Trophoblast cell (in vitro differentiated cells and primary cell): ENCODE results near the gene PLEKHA7.
A peak's percentile ranks its signal among the peaks of the same experiment; 100 is the strongest.
"Not testable (repeated sequence)": the region's sequence is repeated elsewhere in the genome, so short reads cannot be mapped to it uniquely, and the experiment has no call there.

Experiments
- DNase-seq, 2 donors: peaks; one replicate each; pipeline ENCODE4 v3.0.0-alpha.2; 2016
- H2AFZ ChIP-seq: 2 replicates; pipeline ENCODE4 v1.6.1; 2013; ENCODE audit warnings: low read length, moderate library complexity, mild to moderate bottlenecking; ENCODE audit not compliant: insufficient read depth, poor library complexity
- H2AK5ac ChIP-seq: 2 replicates; pipeline ENCODE4 v1.6.1; 2013; ENCODE audit warnings: mild to moderate bottlenecking, low read length
- H2BK120ac ChIP-seq: 2 replicates; pipeline ENCODE4 v1.6.1; 2013; ENCODE audit warnings: low read length, mild to moderate bottlenecking, moderate library complexity; ENCODE audit not compliant: insufficient read depth, poor library complexity
- H2BK12ac ChIP-seq: 2 replicates; pipeline ENCODE4 v1.6.1; 2013; ENCODE audit warnings: mild to moderate bottlenecking, low read length, moderate library complexity
- H2BK5ac ChIP-seq: 2 replicates; pipeline ENCODE4 v1.6.1; 2013; ENCODE audit warnings: low read length, low read depth, moderate library complexity, mild to moderate bottlenecking; ENCODE audit not compliant: poor library complexity
- H3K14ac ChIP-seq: 2 replicates; pipeline ENCODE4 v1.6.1; 2013; ENCODE audit warnings: mild to moderate bottlenecking, low read length
- H3K18ac ChIP-seq: 2 replicates; pipeline ENCODE4 v1.6.1; 2013; ENCODE audit warnings: mild to moderate bottlenecking, low read length
- H3K23ac ChIP-seq: 2 replicates; pipeline ENCODE4 v1.6.1; 2013; ENCODE audit warnings: low read length
- H3K27ac ChIP-seq: 2 replicates; pipeline ENCODE4 v1.5.1; 2013; ENCODE audit warnings: low read depth, mild to moderate bottlenecking, inconsistent platforms, low read length, moderate library complexity
- H3K27me3 ChIP-seq: 2 replicates; pipeline ENCODE4 v1.6.1; 2013; ENCODE audit warnings: inconsistent platforms, mild to moderate bottlenecking, low read length, moderate library complexity; ENCODE audit not compliant: insufficient read depth
- H3K36me3 ChIP-seq, 2 experiments: 1 replicate in 1 of 2; 2 replicates in 1 of 2; pipeline ENCODE4 v1.6.1; 2013; ENCODE audit warnings: low read length in 2 of 2, mild to moderate bottlenecking in 2 of 2, moderate library complexity in 1 of 2; ENCODE audit not compliant: insufficient read depth in 2 of 2, control insufficient read depth in 1 of 2
- H3K4ac ChIP-seq: 2 replicates; pipeline ENCODE4 v1.6.1; 2013; ENCODE audit warnings: low read depth, mild to moderate bottlenecking, low read length, moderate library complexity
- H3K4me1 ChIP-seq, 2 experiments: 1 replicate in 1 of 2; 2 replicates in 1 of 2; pipeline ENCODE4 v1.6.1; 2013; ENCODE audit warnings: low read length in 2 of 2, mild to moderate bottlenecking in 2 of 2, moderate library complexity in 1 of 2; ENCODE audit not compliant: insufficient read depth in 2 of 2, control insufficient read depth in 1 of 2
- H3K4me2 ChIP-seq: 2 replicates; pipeline ENCODE4 v1.6.1; 2013; ENCODE audit warnings: inconsistent platforms, mild to moderate bottlenecking, low read length, moderate library complexity
- H3K4me3 ChIP-seq: 2 replicates; pipeline ENCODE4 v1.5.1; 2013; ENCODE audit warnings: mild to moderate bottlenecking, low read depth, low read length, inconsistent platforms
- H3K79me1 ChIP-seq: one replicate; pipeline ENCODE4 v1.6.1; 2013; ENCODE audit warnings: low read length
- H3K79me2 ChIP-seq: 2 replicates; pipeline ENCODE4 v1.6.1; 2013; ENCODE audit warnings: low read length, mild to moderate bottlenecking; ENCODE audit not compliant: control insufficient read depth, insufficient read depth, poor library complexity
- H3K9ac ChIP-seq: 2 replicates; pipeline ENCODE4 v1.6.1; 2013; ENCODE audit warnings: mild to moderate bottlenecking, low read length
- H3K9me3 ChIP-seq: 2 replicates; pipeline ENCODE4 v1.6.1; 2013; ENCODE audit warnings: low read depth, mild to moderate bottlenecking, control low read depth, inconsistent platforms, low read length; ENCODE audit not compliant: insufficient read depth
- H4K12ac ChIP-seq: 2 replicates; pipeline ENCODE4 v1.6.1; 2013; ENCODE audit warnings: low read depth, mild to moderate bottlenecking, low read length, moderate library complexity
- H4K8ac ChIP-seq: 2 replicates; pipeline ENCODE4 v1.6.1; 2013; ENCODE audit warnings: low read depth, mild to moderate bottlenecking, low read length, moderate library complexity
- H4K91ac ChIP-seq: one replicate; pipeline ENCODE4 v1.6.1; 2013; ENCODE audit warnings: low read depth, mild to moderate bottlenecking, low read length, moderate library complexity
- WGBS: extraction: QIAGEN DNeasy Blood & Tissue Kit; methylation state at CpG from one replicate; pipeline ENCODE4 v1.1.7; 2013; ENCODE audit warnings: missing lambda C conversion rate; ENCODE audit not compliant: insufficient read length, insufficient coverage; ENCODE audit errors: extremely low coverage; 5-methylcytosine and 5-hydroxymethylcytosine counted together

PLEKHA7 gene

GRCh38 chr11:16889905-16890304 lies 124.3 kb downstream of the PLEKHA7 start:
- Histone ChIP-seq H3K9me3 (no peaks in the 10 kb centered on the region), H3K27ac (peak overlapping the region; percentile 78), H4K8ac (no peak overlapping the region), H2BK12ac (no peak overlapping the region), H3K4me1 (peaks cover 10 to 28% of the 10 kb centered on the region in 2 experiments), H3K36me3 (peaks cover 0 to 3% of the 10 kb centered on the region in 2 experiments), H2BK5ac (no peak overlapping the region), H3K4me3 (no peak overlapping the region), H4K12ac (no peak overlapping the region), H3K23ac (no peak overlapping the region), H3K18ac (no peak overlapping the region), H4K91ac (no peak overlapping the region), H2BK120ac (no peak overlapping the region), H3K9ac (no peak overlapping the region), H3K4ac (no peak overlapping the region), H2AFZ (no peak overlapping the region), H3K14ac (no peak overlapping the region), H2AK5ac (no peak overlapping the region), H3K79me2 (peaks cover 8% of the 10 kb centered on the region), H3K4me2 (no peak overlapping the region), H3K79me1 (peaks cover 22% of the 10 kb centered on the region), H3K27me3 (no peaks in the 10 kb centered on the region)
- WGBS = no CpG with 5 or more reads among the region's 1 CpG
- no peak for DNase-seq

GRCh38 chr11:16889010-16889409 lies 125.2 kb downstream of the PLEKHA7 start:
- WGBS = no CpG with 5 or more reads among the region's 4 CpGs
- H3K9ac ChIP-seq, H3K23ac ChIP-seq: not testable (repeated sequence)

GRCh38 chr11:16887887-16888286 lies 126.3 kb downstream of the PLEKHA7 start:
- Histone ChIP-seq H2BK12ac (peak overlapping the region; percentile 94), H3K14ac (peak overlapping the region; percentile 93), H2AK5ac (peak overlapping the region; percentile 93), H2BK120ac (peak overlapping the region; percentile 88), H4K8ac (peak overlapping the region; percentile 70), H2BK5ac (peak overlapping the region; percentile 88), H3K4me1 (peaks cover 6 to 22% of the 10 kb centered on the region in 2 experiments), H4K91ac (peak overlapping the region; percentile 96), H3K79me1 (peaks cover 21% of the 10 kb centered on the region), H3K27ac (peak overlapping the region; percentile 69), H3K4ac (peak overlapping the region; percentile 93), H3K18ac (peak overlapping the region; percentile 98)
- not testable (repeated sequence) for H4K12ac ChIP-seq, H3K4me2 ChIP-seq, H3K79me2 ChIP-seq, H3K9ac ChIP-seq, DNase-seq, H3K23ac ChIP-seq, H3K9me3 ChIP-seq, H2AFZ ChIP-seq, H3K27me3 ChIP-seq, H3K36me3 ChIP-seq, H3K4me3 ChIP-seq
- no CpG with 5 or more reads among the region's 23 CpGs for WGBS

More at GRCh38 chr11:16889010-16889409, 125.2 kb downstream of the PLEKHA7 start:
- not testable (repeated sequence) for H3K27ac ChIP-seq, H2BK120ac ChIP-seq, H3K36me3 ChIP-seq, H3K14ac ChIP-seq, H3K18ac ChIP-seq, H3K9me3 ChIP-seq, H4K12ac ChIP-seq, H3K79me2 ChIP-seq, H2BK12ac ChIP-seq, H3K4me3 ChIP-seq, H3K4ac ChIP-seq, H2AFZ ChIP-seq, H4K8ac ChIP-seq, H3K4me2 ChIP-seq, H2BK5ac ChIP-seq, H4K91ac ChIP-seq, H2AK5ac ChIP-seq, H3K27me3 ChIP-seq, DNase-seq
- Histone ChIP-seq H3K4me1 (peaks cover 9 to 24% of the 10 kb centered on the region in 2 experiments), H3K79me1 (peaks cover 22% of the 10 kb centered on the region)

- Histone ChIP-seq H3K4me2 (no peak overlapping the region), H2AK5ac (peak overlapping the region; percentile 84), H3K9me3 (no peaks in the 10 kb centered on the region), H4K91ac (peak overlapping the region; percentile 10), H3K79me2 (peaks cover 13% of the 10 kb centered on the region), H2AFZ (no peak overlapping the region), H3K14ac (no peak overlapping the region), H3K27ac (peak overlapping the region; percentile 27), H3K4me1 (peaks cover 19 to 33% of the 10 kb centered on the region in 2 experiments), H3K36me3 (peaks cover 0 to 3% of the 10 kb centered on the region in 2 experiments), H3K23ac (no peak overlapping the region), H3K18ac (peak overlapping the region; percentile 64), H3K4me3 (no peak overlapping the region), H2BK12ac (peak overlapping the region; percentile 6), H2BK120ac (no peak overlapping the region), H3K79me1 (peaks cover 34% of the 10 kb centered on the region), H4K8ac (peak overlapping the region; percentile 36), H3K9ac (no peak overlapping the region), H2BK5ac (peak overlapping the region; percentile 16), H3K27me3 (no peaks in the 10 kb centered on the region), H3K4ac (peak overlapping the region; percentile 64), H4K12ac (no peak overlapping the region)
- WGBS = no CpG with 5 or more reads among the region's 3 CpGs
- DNase-seq = peak; percentile 46 to 61
Measured at GRCh38 chr11:16883174-16883573, 131.0 kb downstream of the PLEKHA7 start.
